ENCODE data around the gene IL32.
"Not testable (repeated sequence)": the region's sequence is repeated elsewhere in the genome, so short reads cannot be mapped to it uniquely, and the experiment has no call there.

The IL32 gene

DNA sequence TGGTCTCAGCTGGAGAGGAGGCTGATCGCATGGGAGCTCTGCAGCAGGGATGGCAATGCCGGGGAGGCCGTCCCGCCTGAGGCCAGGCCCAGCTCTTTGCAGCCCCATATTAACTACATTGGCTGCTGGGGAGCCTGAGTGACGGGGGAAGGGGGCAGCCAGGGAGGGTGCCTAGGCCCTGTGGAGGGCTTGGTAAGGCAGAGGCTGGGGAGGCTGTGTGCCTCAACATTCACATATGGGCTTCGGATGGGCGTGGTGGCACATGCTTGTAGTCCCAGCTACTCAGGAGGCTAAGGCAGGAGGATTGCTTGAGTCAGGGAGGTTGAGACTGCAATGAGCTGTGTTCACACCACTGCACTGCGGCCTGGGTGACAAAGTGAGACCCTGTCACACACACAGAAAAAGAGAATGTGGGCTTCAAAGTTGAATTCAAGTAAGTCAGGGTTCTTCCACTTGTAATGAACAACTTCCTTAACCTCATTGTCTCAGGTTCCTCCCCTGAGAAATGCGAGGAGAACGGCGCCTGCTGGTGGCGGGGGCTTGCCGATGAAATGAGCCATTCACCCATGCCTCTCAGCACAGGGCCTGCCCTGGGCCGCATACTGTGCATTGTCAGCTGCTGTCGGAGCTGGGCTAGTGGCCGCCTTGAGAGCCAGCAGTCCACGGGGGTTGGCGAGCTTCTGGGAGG, 7.3 kb downstream of the IL32 start:
- DNase-seq = not testable (repeated sequence)

DNA sequence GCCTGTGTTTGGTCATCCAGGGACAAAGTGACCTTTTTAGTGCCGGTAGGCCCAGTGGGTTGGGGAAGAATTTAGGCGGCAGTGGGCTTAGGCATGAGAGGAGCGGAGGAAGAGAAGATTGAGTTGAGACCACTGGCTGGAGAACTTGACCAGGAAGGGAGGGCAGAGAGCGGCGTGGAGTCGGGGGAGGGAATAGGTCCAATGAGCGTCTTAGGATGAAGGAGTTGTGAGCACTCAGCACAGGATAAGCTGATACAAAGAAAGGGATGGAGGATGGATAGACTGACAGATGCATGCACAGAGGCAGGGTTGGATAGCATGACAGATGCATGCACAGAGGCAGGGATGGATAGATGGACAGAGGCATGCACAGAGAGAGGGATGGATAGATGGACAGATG, 8.0 kb downstream of the IL32 start:
- DNase-seq = no peak

DNA sequence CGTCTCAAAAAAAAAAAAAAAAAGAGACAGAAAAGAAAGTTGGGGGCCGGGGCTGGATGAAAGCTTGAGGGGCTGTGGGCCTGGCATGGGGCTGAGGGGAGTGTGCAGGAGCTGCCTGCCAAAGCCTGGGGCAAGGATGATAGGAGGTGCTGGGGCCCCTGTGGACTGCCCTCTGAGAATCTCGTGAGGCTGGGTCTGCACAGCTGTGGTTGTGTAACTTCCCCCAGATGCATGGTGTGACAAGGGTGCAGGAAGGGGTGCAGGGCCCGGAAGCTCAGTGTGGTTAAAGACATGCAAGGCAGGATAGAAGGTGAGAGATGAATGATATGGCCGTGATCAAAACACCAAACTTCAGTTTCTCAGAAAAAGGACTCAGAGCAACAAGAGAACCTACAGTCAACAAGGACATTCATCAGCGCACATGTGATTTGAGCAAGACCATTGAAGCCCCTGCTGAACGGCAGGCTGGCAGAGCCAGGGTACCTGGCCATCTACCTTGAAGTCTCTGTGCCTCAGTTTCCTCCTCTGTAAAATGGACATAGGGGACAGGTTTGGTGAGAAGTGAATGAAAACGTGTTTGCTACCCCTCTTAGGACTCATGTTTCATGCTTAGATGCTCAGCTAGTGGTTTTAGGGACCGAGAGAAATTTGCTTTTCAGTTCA, 9.6 kb downstream of the IL32 start:
- DNase-seq = peak; percentile 85

- DNase-seq = no peak
These were observed 10.1 kb downstream of the IL32 start for GRCh38 chr16:3075523-3075915.

- DNase-seq = not testable (repeated sequence)
These were observed 10.5 kb downstream of the IL32 start for GRCh38 chr16:3075946-3076345.

DNA sequence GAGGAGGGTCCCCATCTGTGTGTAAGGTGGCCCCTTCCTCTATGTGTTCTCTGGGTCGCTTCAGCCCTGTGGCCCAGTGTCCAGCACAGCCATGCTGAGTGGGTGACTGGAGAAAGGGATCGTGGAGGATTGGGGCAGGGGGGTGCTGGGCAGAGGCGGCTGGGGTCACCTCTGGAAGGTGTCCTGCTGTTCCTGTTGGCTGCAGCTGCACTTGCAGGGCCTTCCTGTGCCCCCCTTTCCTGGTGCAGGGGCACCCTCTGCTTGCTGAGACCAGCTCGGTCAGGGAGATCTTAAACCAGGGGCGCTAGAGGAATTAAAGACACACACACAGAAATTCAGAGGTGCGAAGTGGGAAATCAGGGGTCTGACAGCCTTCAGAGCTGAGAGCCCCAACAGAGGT, 11.1 kb downstream of the IL32 start:
- DNase-seq = no peak

DNA sequence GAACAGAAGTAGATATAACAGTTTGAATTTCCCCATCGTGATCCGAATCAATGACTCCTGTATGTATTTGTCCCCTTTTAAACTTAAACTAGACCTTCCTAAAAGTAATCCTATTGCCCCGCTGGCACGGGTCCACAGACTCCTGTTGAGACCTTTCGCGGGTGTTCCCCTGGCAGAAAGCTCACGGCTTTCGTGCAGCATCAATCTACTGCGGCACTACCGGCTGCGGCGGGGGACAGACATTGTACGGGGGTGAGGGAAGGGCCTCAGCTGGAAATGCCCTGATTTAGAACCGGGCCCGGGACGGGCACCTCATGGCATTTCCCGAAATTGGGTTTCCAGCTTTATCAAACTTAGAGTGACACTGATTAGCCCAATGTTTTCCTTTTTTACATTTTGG, 14.6 kb downstream of the IL32 start:
- no peak for DNase-seq

GRCh38 chr16:3081957-3082356, 16.5 kb downstream of the IL32 start:
- not testable (repeated sequence) for DNase-seq

GRCh38 chr16:3083408-3083807, 18.0 kb downstream of the IL32 start:
- DNase-seq = not testable (repeated sequence)

DNA sequence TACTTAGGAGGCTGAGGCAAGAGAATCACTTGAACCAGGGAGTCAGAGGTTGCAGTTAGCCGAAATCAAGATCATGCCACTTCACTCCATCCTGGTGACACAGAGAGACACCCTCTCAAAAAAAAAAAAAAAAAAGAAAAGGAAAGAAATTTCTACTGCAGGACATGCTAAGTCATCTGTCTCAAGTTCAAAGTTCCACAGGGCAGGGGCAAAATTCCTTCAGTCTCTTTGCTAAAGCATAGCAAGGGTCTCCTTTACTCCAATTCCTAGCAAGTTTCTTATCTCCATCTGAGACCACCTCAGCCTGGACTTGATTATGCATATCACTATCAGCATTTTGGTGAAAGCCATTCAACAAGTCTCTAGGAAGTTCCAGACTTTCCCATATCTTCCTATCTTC, 19.1 kb downstream of the IL32 start:
- no peak for DNase-seq

- DNase-seq = no peak
These were observed 19.7 kb downstream of the IL32 start for GRCh38 chr16:3084969-3085670.

DNA sequence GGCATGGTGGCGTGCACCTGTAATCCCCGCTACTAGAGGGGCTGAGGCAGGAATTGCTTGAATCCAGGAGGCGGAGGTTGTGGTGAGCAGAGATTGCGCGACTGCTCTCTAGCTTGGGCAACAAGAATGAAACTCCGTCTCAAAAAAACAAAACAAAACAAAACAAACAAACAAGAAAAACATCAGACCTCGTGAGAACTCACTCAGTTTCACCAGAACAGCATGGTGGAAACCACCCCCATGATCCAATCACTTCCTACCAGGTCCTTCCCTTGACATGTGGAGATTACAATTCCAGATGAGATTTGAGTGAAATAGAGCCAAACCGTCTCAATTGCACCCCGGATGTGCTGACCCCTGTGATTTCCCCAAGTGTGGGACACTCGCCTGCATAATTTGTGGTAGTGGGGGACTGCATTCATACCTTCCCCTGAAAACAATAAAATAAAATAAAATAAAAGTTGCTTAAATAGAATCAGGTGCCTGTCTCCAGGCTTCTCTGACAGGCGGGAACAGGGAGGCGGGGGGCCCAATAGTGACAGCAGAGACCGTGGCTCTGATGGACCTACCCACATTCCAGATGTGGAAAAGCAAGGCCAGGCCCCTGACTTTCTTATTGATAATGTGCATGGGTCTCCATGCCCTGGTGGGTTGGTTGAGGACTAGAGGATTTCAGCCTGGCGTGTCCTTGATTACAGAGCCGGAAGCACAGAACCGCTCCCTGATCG, 20.6 kb downstream of the IL32 start:
- DNase-seq = no peak

DNA sequence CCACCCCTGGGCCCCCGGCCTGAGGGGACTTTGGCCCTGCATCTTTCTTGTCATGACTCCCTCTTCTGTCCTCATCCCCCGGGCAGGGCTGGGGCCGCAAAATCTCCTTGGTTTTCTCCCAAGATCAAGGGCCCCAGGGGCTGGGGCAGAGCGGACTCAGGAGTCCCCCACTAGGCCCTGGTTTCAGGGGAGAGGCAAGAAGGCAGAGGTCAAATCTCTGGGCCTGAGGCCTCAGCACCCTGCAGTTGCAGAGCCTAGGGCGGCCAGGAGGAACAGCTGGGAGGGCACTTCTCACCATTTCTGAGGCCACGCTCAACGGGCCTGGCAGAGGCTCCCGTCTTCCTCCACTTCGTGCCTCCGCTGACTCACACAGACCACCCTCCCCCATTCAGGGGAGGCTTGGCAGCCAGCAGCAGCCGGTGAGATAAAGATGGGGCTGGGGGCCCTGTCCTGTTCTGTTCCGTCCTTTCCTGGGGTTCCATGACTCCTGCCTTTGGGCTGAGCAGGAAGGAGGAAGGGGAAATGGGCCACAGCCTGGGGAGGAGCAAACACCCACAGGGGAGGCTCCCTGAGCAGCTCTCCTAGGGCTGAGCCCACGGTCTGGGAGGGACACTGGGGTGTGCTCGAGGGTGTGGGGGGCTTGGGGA, 21.3 kb downstream of the IL32 start:
- DNase-seq = no peak

- no peak for DNase-seq
These were observed 22.1 kb downstream of the IL32 start for GRCh38 chr16:3087243-3088235.

DNA sequence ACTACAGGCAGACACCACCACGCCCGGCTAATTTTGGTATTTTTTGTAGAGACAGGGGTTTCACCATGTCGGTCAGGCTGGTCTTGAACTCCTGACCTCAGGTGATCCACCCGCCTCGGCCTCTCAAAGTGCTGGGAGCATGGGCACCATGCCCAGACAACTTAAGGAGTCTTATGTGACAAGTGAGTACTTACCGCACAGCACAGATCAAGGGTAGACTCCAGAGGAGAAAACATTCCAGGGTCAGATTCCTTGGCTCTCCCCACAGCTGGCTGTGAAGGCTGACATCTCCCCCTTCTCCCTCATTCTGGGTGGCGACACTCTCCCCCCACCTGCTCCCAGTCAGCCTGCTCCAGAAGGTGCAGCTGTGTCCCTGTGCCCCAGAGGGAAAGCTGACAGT, 23.0 kb downstream of the IL32 start:
- no peak for DNase-seq

DNA sequence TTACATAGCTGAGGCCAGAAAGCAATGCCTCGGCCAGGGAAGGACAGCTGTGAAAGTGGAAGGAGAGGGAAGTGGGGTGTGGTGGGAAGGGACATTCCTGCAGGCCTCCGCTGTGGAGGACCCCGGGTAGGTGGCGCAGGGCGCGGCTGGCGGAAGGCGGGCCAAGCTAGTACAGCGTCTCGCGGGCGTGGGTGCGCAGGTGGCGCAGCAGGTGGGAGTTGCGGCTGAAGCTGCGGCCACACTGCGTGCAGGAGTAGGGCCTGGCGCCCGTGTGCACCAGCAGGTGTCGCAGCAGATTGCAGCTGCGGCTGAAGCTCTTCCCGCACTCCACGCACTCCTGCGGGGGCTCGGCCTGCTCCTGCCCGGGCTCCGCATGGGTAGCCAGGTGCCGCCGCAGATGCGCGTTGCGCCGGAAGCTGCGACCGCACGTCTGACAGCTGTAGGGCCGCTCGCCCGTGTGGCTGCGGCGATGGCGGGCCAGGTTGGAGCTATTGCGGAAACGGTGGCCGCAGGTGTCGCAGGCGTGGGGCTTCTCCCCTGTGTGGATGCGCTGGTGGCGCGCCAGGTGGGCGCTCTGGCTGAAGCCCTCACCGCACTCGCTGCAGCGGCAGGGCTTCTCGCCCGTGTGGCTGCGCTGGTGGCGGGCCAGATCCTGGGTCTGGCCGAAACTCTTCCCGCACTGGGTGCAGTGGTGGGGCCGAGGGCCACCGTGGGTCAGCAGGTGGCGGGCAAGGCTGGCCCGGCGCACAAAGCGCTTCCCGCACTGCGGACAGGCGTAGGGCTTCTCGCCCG, 23.7 kb downstream of the IL32 start:
- DNase-seq = no peak

GRCh38 chr16:3089717-3090592, 24.5 kb downstream of the IL32 start:
- DNase-seq = no peak

DNA sequence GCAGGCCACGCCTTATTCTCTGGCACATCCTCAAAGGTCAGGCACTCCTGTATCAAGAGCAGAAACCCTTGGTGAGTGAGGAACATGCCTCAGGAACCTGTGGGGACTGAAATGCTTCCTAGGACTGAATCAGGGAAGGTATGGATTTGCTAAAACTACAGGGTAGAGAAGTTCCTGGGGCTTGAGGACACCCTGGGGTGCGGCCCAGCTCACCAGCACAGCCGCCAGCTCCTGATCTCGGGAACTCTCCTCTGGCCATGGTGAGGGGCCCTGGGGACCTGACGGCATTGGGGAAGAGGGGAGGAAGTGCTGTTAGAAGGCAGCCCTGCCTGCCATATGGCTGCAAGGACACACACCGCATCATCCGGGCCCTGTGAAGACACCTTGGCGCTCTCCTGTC, 26.1 kb downstream of the IL32 start:
- no peak for DNase-seq

DNA sequence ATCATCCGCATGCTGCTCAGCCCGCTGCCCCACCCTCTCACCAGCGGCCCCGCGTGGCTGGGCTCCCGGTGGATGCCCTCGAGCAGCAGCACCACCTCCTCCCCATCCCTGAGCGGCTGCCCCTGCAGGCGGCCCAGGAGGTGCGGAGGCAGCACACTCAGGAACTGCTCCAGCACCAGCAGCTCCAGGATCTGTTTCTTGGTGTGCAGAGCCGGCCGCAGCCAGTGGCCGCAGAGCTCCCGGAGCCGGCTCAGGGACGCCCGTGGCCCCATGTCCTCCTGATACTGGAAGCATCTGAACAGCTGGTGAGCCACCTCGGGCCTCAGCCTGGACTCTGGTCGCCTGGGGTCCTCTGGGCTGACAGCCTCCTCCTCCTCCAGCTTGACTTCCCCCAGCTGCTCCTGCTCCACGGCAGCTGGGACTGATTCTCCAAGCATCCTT, 27.1 kb downstream of the IL32 start:
- no peak for DNase-seq
